Measurements from ENCODE around the gene NUBP1. TPM values are rescaled to one million over a fixed set of nuclear protein-coding genes. Genes with fewer than 3 reads are reported as not detected.

The NUBP1 gene
- polyA plus RNA-seq, 2 of the 4 experiments (the other 2 are of a cell fraction), result 34.1 to 49.9 TPM

DNA sequence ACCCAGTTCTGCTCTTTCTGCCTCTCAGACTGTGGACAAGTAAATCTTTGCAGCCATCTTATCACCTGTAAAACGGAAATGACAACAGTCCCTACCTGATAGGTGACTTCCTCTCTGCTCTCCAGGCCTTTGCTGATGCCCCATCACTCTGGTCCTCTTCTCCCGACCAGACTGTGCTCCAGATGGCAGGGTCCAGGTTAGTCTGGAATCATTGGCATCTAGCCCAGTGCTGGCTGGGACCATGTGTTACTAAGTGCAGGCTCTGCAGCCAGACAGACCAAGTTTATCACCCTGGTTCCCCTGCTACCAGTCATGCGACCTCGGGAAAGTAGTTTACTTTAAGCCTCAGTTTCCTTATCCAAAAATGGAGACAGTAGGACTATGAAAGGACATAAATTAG, 1.8 kb upstream of the NUBP1 start:
- Histone ChIP-seq H3K9me3 (no peaks in the 10 kb centered on the region), H3K27ac (no peak overlapping the region), H3K4me1 (peaks cover 36% of the 10 kb centered on the region), H3K4me2 (no peak overlapping the region), H3K4me3 (no peak overlapping the region)
- ATAC-seq (no peak), FAIRE-seq (no peak), DNase-seq (ENCODE audit: low read depth in 1 of 2, low spot score in 1 of 2) (no peak)
- POLR2A ChIA-PET, result no interaction called here
- 79% methylated on average over 4 of the region's 4 CpGs for WGBS (ENCODE audit: missing lambda C conversion rate)
- TF ChIP-seq PHF8 (IDR thresholded peaks at IDR 0.05; ENCODE audit: borderline replicate concordance, low read depth) (no peak), KDM1A (IDR thresholded peaks at IDR 0.05; ENCODE audit: low read depth) (no peak)
- CTCF ChIA-PET, result no interaction called here

DNA sequence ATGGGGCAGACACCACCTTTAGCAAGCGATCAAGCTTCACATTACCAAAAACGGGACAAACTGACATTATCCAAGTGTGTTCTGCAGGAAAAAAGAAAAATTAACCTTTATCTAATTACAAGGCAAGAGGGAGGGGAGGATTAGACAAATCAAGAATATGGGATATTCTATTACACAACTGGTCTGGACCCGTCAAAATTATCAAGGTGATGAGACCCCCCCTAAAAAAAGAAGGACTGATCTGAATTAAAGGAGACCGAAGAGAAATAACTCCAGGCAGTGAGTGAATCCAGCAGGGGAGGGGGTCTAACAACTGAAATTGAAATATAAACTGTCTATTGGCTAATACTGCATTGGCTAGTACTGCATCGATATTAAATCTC, 424 bp upstream of the NUBP1 start:
- FAIRE-seq (no peak), DNase-seq (ENCODE audit: low read depth in 1 of 2, low spot score in 1 of 2) (peak in 1 of 2 experiments; percentile 17), ATAC-seq (peak in 1 of 2 experiments; percentile 1; a peak in 1 of 6 replicates)
- H3K4me2 ChIP-seq, result peak overlapping the region; percentile 77
- ChIA-PET CTCF (interaction anchor here (1.1 to 1.8 kb wide), 2 partner anchors 228 to 233 kb away, joined by 5 to 6 read pairs; no protein-coding TSS in a partner anchor), POLR2A (interaction anchor here (0.7 to 1.8 kb wide), 9 partner anchors 10 to 1652 kb away, joined by 3 to 13 read pairs (median 7); partner anchors contain the start of genes DEXI and HAPSTR1)
- peak overlapping the region; percentile 46 for H3K4me3 ChIP-seq
- peak overlapping the region; percentile 89 to 95 for H3K27ac ChIP-seq
- no peaks in the 10 kb centered on the region for H3K9me3 ChIP-seq
- peaks cover 23% of the 10 kb centered on the region for H3K4me1 ChIP-seq
- TF ChIP-seq, protein P1, sequence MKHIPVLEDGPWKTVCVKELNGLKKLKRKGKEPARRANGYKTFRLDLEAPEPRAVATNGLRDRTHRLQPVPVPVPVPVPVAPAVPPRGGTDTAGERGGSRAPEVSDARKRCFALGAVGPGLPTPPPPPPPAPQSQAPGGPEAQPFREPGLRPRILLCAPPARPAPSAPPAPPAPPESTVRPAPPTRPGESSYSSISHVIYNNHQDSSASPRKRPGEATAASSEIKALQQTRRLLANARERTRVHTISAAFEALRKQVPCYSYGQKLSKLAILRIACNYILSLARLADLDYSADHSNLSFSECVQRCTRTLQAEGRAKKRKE (CRISPR knock-in tag; IDR thresholded peaks at IDR 0.05; ENCODE audit: low read depth), result no peak
- TF ChIP-seq BHLHE40 (IDR thresholded peaks at IDR 0.05; ENCODE audit: low read depth, low read length), result no peak
- no peak for TF ChIP-seq ESRRA (IDR thresholded peaks at IDR 0.05; ENCODE audit: borderline replicate concordance, low read length)
- TF ChIP-seq ZSCAN20 (CRISPR knock-in tag; IDR thresholded peaks at IDR 0.05), result no peak
- TF ChIP-seq CBX2 (IDR thresholded peaks at IDR 0.05; ENCODE audit: borderline replicate concordance, low read depth), result no peak
- WGBS (ENCODE audit: missing lambda C conversion rate), result 20% methylated on average over 5 of the region's 5 CpGs

GRCh38 chr16:10744370-10745030, 858 bp downstream of the NUBP1 start:
- FAIRE-seq (no peak), DNase-seq (ENCODE audit: low read depth in 1 of 2, low spot score in 1 of 2) (peak in 1 of 2 experiments; percentile 25), ATAC-seq (peak; percentile 25 to 35; a peak in 5 of 6 replicates)
- POLR2A ChIA-PET, result interaction anchor here (0.6 to 1.8 kb wide), 28 partner anchors 8 to 1777 kb away, joined by 3 to 13 read pairs (median 4); partner anchors contain the start of genes ATF7IP2, DEXI, HAPSTR1 and SOCS1
- CTCF ChIA-PET, result interaction anchor here (0.6 to 2.0 kb wide), 5 partner anchors 13 to 230 kb away, joined by 3 to 6 read pairs (median 5); no protein-coding TSS in a partner anchor
- H3K4me3 ChIP-seq, result peak overlapping the region; percentile 46
- no peaks in the 10 kb centered on the region for H3K9me3 ChIP-seq
- peak overlapping the region; percentile 84 for H3K4me2 ChIP-seq
- peak overlapping the region; percentile 70 to 95 for H3K27ac ChIP-seq
- no peak for TF ChIP-seq JUN (IDR thresholded peaks at IDR 0.05)
- no peak for TF ChIP-seq HDAC2 (IDR thresholded peaks at IDR 0.05)
- no peak for TF ChIP-seq HEYL (CRISPR knock-in tag; IDR thresholded peaks at IDR 0.05)
- TF ChIP-seq POLR2AphosphoS2 (conservative IDR thresholded peaks at IDR 0.05; ENCODE audit: low read length), result no peak
- TF ChIP-seq MAFK (IDR thresholded peaks at IDR 0.05; ENCODE audit: partially characterized antibody), result no peak
- TF ChIP-seq, protein P2, sequence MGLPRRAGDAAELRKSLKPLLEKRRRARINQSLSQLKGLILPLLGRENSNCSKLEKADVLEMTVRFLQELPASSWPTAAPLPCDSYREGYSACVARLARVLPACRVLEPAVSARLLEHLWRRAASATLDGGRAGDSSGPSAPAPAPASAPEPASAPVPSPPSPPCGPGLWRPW (IDR thresholded peaks at IDR 0.05), result no peak
- TF ChIP-seq CEBPB (IDR thresholded peaks at IDR 0.05), result no peak
- TF ChIP-seq RCOR1 (IDR thresholded peaks at IDR 0.05; ENCODE audit: low read depth, low read length), result no peak
- TF ChIP-seq NR3C1 (IDR thresholded peaks at IDR 0.05), result no peak
- TF ChIP-seq CHD2 (IDR thresholded peaks at IDR 0.05; ENCODE audit: low read length, partially characterized antibody), result no peak
- TF ChIP-seq FOSL2 (IDR thresholded peaks at IDR 0.05), result no peak
- TF ChIP-seq FOSL2 (CRISPR knock-in tag; IDR thresholded peaks at IDR 0.05), result no peak
- no peak for TF ChIP-seq HOXA7 (CRISPR knock-in tag; IDR thresholded peaks at IDR 0.05)
- TF ChIP-seq BHLHE40 (IDR thresholded peaks at IDR 0.05; ENCODE audit: low read depth, low read length), result no peak
- TF ChIP-seq, protein P3, sequence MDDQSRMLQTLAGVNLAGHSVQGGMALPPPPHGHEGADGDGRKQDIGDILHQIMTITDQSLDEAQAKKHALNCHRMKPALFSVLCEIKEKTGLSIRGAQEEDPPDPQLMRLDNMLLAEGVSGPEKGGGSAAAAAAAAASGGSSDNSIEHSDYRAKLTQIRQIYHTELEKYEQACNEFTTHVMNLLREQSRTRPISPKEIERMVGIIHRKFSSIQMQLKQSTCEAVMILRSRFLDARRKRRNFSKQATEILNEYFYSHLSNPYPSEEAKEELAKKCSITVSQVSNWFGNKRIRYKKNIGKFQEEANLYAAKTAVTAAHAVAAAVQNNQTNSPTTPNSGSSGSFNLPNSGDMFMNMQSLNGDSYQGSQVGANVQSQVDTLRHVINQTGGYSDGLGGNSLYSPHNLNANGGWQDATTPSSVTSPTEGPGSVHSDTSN (IDR thresholded peaks at IDR 0.05), result no peak
- peaks cover 12% of the 10 kb centered on the region; the same call in 1 of the 3 replicates for H3K4me1 ChIP-seq
- whole genome bisulfite sequencing (ENCODE audit: missing lambda C conversion rate), result 37% methylated on average over 17 of the region's 17 CpGs

All from A549 (cell line).